Upper lobe of left lung (tissue), 6 donors: ENCODE measurements around the gene GPD1L. TPM values are rescaled to one million over a fixed set of nuclear protein-coding genes. Genes with fewer than 3 reads are reported as not detected.
A peak's percentile ranks its signal among the peaks of the same experiment; 100 is the strongest.

Experiments used
- ATAC-seq, 2 donors: fragments of 200-7000 bp; cut with Tn5 transposase; one replicate each; pipeline ENCODE4 v1.9.1; 2022; ENCODE audit warnings: mild to moderate bottlenecking in 2 of 2, moderate library complexity in 2 of 2; ENCODE audit not compliant: low FRiP score in 2 of 2
- DNase-seq, 2 donors: peaks; one replicate each; pipeline ENCODE4 v3.0.0-alpha.2; 2019 to 2020
- H3K27ac ChIP-seq, 4 donors: fragments of 200-600 bp; sonication (generic); one replicate each; pipeline ENCODE4 v1.5.1; 2016 to 2019
- H3K27me3 ChIP-seq, 4 donors: fragments of 200-600 bp; sonication (generic); one replicate each; pipeline ENCODE4 v1.5.1; 2017 to 2019
- H3K36me3 ChIP-seq, 4 donors: fragments of 200-600 bp; sonication (generic); one replicate each; pipeline ENCODE4 v1.5.1; 2016 to 2019
- H3K4me1 ChIP-seq, 4 donors: fragments of 200-600 bp; sonication (generic); one replicate each; pipeline ENCODE4 v1.5.1; 2018 to 2019
- H3K4me3 ChIP-seq, 4 donors: fragments of 200-600 bp; sonication (generic); one replicate each; pipeline ENCODE4 v1.5.1; 2017 to 2019; ENCODE audit warnings: mild to moderate bottlenecking in 2 of 4, moderate library complexity in 1 of 4
- H3K9me3 ChIP-seq, 4 donors: fragments of 200-600 bp; sonication (generic); one replicate each; pipeline ENCODE4 v1.5.1; 2018 to 2019
- CTCF ChIP-seq, 6 experiments: fragments of 450-650 bp in 4 of 6; fragments of 200-600 bp in 2 of 6; sonication (generic) in 2 of 6; IDR thresholded peaks; one replicate each; pipeline ENCODE4 v1.5.1; 2016 to 2019; ENCODE audit warnings: antibody characterized with exemption in 6 of 6
- EP300 ChIP-seq, 4 donors: sonication (generic); formaldehyde crosslinking; IDR thresholded peaks; one replicate each; pipeline ENCODE4 v1.5.1; 2017; ENCODE audit warnings: antibody characterized with exemption in 4 of 4, control low read depth in 2 of 4
- POLR2A ChIP-seq, 4 donors: fragments of 450-650 bp; IDR thresholded peaks; one replicate each; pipeline ENCODE4 v1.5.1; 2016 to 2017; ENCODE audit warnings: antibody characterized with exemption in 4 of 4, mild to moderate bottlenecking in 2 of 4
- POLR2AphosphoS5 ChIP-seq, 2 donors: sonication (generic); formaldehyde crosslinking; IDR thresholded peaks; one replicate each; pipeline ENCODE4 v1.5.1; 2017; ENCODE audit warnings: antibody characterized with exemption in 2 of 2
- WGBS, 2 donors: methylation state at CpG; one replicate each; pipeline ENCODE4 v1.1.5; 2017 to 2018; 5-methylcytosine and 5-hydroxymethylcytosine counted together
- total RNA-seq, 6 donors: library from RNA; depleted of rRNA in 4 of 6; stranded (reverse); fragments of >200 nt in 4 of 6; gene quantifications; one replicate each; pipeline versions ENCODE4 v1.1.0 to v1.2.1, GENCODE V29; 2016 to 2021
- donor health status: DM: no; HTN: no; CAD: no; lungs with moderate emphysema.
- donor health status: DM: no; HTN: yes; CAD: no; lungs with severe emphysema.

GPD1L gene
- total RNA-seq, 6 donors from 2014 or later = 50.8 to 221 (median 115) TPM

GRCh38 chr3:32202496-32202895, 96.1 kb downstream of the GPD1L start:
- 81 to 92% methylated on average over 1 of the region's 1 CpG for WGBS, 2 donors
- Histone ChIP-seq H3K9me3 (no peaks in the 10 kb centered on the region), H3K36me3 (no peaks in the 10 kb centered on the region), H3K27ac (peak overlapping the region in 1 of 4 donors; percentile 65), H3K4me3 (no peak overlapping the region), H3K27me3 (no peaks in the 10 kb centered on the region), H3K4me1 (peaks cover 18 to 26% (median 22%) of the 10 kb centered on the region in 4 donors)
- ATAC-seq (no peak), DNase-seq (no peak)
- TF ChIP-seq POLR2AphosphoS5 (IDR thresholded peaks at IDR 0.05) (no peak), EP300 (IDR thresholded peaks at IDR 0.05) (no peak), CTCF (IDR thresholded peaks at IDR 0.05) (no peak), POLR2A (IDR thresholded peaks at IDR 0.05) (no peak)

GRCh38 chr3:32203854-32204253, 97.4 kb downstream of the GPD1L start:
- no peak overlapping the region for H3K27ac ChIP-seq
- no peaks in the 10 kb centered on the region for H3K9me3 ChIP-seq
- no peaks in the 10 kb centered on the region for H3K27me3 ChIP-seq
- DNase-seq (no peak), ATAC-seq (no peak)
- no peak for TF ChIP-seq POLR2AphosphoS5 (IDR thresholded peaks at IDR 0.05)
- TF ChIP-seq CTCF (IDR thresholded peaks at IDR 0.05) = no peak
- no peak for TF ChIP-seq POLR2A (IDR thresholded peaks at IDR 0.05)
- no peak for TF ChIP-seq EP300 (IDR thresholded peaks at IDR 0.05)
- no peak overlapping the region for H3K4me3 ChIP-seq
- peaks cover 18 to 26% (median 22%) of the 10 kb centered on the region in 4 donors for H3K4me1 ChIP-seq
- H3K36me3 ChIP-seq = no peaks in the 10 kb centered on the region

- H3K27me3 ChIP-seq = no peaks in the 10 kb centered on the region
- no peaks in the 10 kb centered on the region for H3K36me3 ChIP-seq
- ATAC-seq (no peak), DNase-seq (no peak)
- no peak overlapping the region for H3K27ac ChIP-seq
- 77 to 80% methylated on average over 4 of the region's 4 CpGs for WGBS, 2 donors
- TF ChIP-seq EP300 (IDR thresholded peaks at IDR 0.05) = no peak
- no peak for TF ChIP-seq CTCF (IDR thresholded peaks at IDR 0.05)
- no peak overlapping the region for H3K4me3 ChIP-seq
- no peaks in the 10 kb centered on the region for H3K4me1 ChIP-seq
- no peaks in the 10 kb centered on the region for H3K9me3 ChIP-seq
Measured at GRCh38 chr3:32208447-32208846, 102.0 kb downstream of the GPD1L start.

GRCh38 chr3:32215185-32215584, 108.8 kb downstream of the GPD1L start:
- Histone ChIP-seq H3K36me3 (no peaks in the 10 kb centered on the region), H3K27ac (no peak overlapping the region)
- ATAC-seq = no peak

More at GRCh38 chr3:32215185-32215584, 108.8 kb downstream of the GPD1L start:
- Histone ChIP-seq H3K4me3 (no peak overlapping the region), H3K27me3 (no peaks in the 10 kb centered on the region), H3K4me1 (no peaks in the 10 kb centered on the region), H3K9me3 (peaks cover 0 to 6% (median 3%) of the 10 kb centered on the region in 4 donors)
- 90 to 93% methylated on average over 2 of the region's 2 CpGs for WGBS, 2 donors
- no peak for TF ChIP-seq POLR2AphosphoS5 (IDR thresholded peaks at IDR 0.05)
- no peak for TF ChIP-seq CTCF (IDR thresholded peaks at IDR 0.05)
- no peak for TF ChIP-seq EP300 (IDR thresholded peaks at IDR 0.05)
- no peak for TF ChIP-seq POLR2A (IDR thresholded peaks at IDR 0.05)
- DNase-seq = no peak
